ENCODE measurements around the gene RNF130. TPM values are rescaled to one million over a fixed set of nuclear protein-coding genes. Genes with fewer than 3 reads are reported as not detected.

Gene RNF130
- total RNA-seq, 1 donor from 2014 or later: 7.7 TPM

- Mint-ChIP-seq H3K36me3 (ENCODE audit: low read depth) (no peaks in the 10 kb centered on the region), H3K9me3 (peaks cover 6% of the 10 kb centered on the region), H3K27me3 (ENCODE audit: insufficient read depth) (no peaks in the 10 kb centered on the region), H3K27ac (no peak overlapping the region), H3K4me1 (ENCODE audit: low read depth) (no peaks in the 10 kb centered on the region), H3K4me3 (no peak overlapping the region)
- DNase-seq (ENCODE audit: low spot score): no peak
- intact Hi-C loops (cut with micrococcal nuclease): no loop called here
Measured at GRCh38 chr5:180112181-180112861, 40.8 kb upstream of the RNF130 start.

DNA sequence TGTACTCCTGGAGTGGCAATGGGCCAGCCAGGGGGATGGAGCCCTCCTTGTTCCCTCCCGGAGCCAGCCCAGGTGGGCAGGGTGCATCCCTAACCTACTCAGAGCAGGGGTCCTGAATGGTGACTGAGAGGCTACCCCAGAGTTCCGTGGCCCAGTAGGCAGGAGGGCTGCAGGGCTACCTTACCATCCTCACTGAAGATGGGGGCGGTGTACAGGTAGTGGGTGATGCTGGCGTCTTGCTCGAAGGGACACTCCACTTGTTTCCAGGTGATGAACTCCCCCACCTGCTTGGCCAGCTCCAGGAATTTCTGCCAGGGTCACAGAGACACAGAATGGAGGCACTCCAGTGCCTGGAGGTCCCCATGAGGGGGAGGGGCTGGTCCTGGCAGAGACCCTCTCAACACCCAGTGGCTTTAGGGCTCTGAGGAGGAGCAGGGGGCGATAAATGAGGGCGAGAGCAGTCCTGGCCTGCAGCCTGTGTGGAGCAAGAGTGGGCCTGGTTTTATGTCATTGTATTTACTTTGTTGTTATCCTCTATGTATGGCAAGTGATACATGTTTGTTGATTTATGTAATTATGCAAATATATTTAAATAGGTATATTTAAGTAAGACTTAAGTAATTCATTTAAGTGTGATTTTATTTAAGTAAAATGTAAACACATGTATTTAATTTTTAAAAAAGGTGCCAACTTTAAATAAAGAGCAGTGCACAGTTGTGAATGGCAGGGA, 39.9 kb upstream of the RNF130 start:
- no peak overlapping the region for H3K4me3 Mint-ChIP-seq
- intact Hi-C loops (cut with micrococcal nuclease): no loop called here
- DNase-seq (ENCODE audit: low spot score): no peak

DNA sequence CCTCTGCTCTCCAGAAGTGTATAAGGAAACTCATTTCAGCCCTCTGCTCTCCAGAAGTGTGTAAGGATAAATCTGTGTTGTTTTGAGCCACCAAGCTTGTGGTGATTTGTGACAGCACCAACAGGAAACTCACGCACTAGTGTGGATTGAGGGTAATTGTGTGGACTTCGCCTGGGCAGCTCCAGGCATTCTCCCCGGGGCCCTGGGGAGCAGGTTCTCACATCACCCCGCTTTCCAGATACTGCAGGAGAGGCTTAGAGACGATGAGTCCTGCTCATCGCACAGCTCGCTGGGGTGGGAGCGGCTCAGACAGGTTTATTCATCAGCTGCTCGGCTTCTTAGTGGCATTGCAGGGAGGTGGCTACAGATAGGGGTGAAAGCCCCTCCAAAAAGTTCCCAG, 38.4 kb upstream of the RNF130 start:
- Mint-ChIP-seq H3K4me3 (no peak overlapping the region), H3K9me3 (peaks cover 19% of the 10 kb centered on the region), H3K4me1 (ENCODE audit: low read depth) (no peaks in the 10 kb centered on the region), H3K27me3 (ENCODE audit: insufficient read depth) (no peaks in the 10 kb centered on the region), H3K27ac (no peak overlapping the region), H3K36me3 (ENCODE audit: low read depth) (no peaks in the 10 kb centered on the region)
- intact Hi-C loops (cut with micrococcal nuclease): no loop called here
- DNase-seq (ENCODE audit: low spot score): no peak

More for the DNA sequence above, 39.9 kb upstream of the RNF130 start:
- Mint-ChIP-seq H3K9me3 (peaks cover 14% of the 10 kb centered on the region), H3K36me3 (ENCODE audit: low read depth) (no peaks in the 10 kb centered on the region), H3K27me3 (ENCODE audit: insufficient read depth) (no peaks in the 10 kb centered on the region), H3K27ac (no peak overlapping the region), H3K4me1 (ENCODE audit: low read depth) (no peaks in the 10 kb centered on the region)

GRCh38 chr5:180107005-180107404, 35.4 kb upstream of the RNF130 start:
- Mint-ChIP-seq H3K4me3 (no peak overlapping the region), H3K4me1 (ENCODE audit: low read depth) (no peaks in the 10 kb centered on the region), H3K36me3 (ENCODE audit: low read depth) (no peaks in the 10 kb centered on the region), H3K9me3 (peaks cover 19% of the 10 kb centered on the region), H3K27ac (no peak overlapping the region), H3K27me3 (ENCODE audit: insufficient read depth) (no peaks in the 10 kb centered on the region)
- no peak for DNase-seq (ENCODE audit: low spot score)
- intact Hi-C loops (cut with micrococcal nuclease): no loop called here

GRCh38 chr5:180105827-180106312, 34.3 kb upstream of the RNF130 start:
- Mint-ChIP-seq H3K27me3 (ENCODE audit: insufficient read depth) (no peaks in the 10 kb centered on the region), H3K4me3 (no peak overlapping the region), H3K9me3 (peaks cover 19% of the 10 kb centered on the region), H3K27ac (no peak overlapping the region), H3K4me1 (ENCODE audit: low read depth) (no peaks in the 10 kb centered on the region), H3K36me3 (ENCODE audit: low read depth) (no peaks in the 10 kb centered on the region)
- intact Hi-C loops (cut with micrococcal nuclease): no loop called here
- no peak for DNase-seq (ENCODE audit: low spot score)

DNA sequence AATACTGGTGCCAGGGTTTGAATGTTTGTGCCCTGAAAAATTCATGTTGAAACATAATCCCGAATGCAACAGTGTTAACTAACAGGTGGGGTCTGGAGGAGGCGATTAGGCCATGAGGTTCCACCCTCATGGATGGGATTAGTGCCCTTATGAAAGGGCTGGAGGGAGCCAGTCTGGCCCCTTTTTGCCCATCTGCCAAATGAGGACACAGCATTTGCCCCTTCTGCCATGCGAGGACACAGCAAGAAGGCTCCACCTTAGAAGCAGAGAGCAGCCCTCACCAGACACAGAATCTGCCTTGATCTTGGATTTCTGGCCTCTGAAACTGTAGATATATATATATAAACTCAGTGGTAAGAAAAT, 32.6 kb upstream of the RNF130 start:
- no peaks in the 10 kb centered on the region for H3K36me3 Mint-ChIP-seq (ENCODE audit: low read depth)
- H3K27me3 Mint-ChIP-seq (ENCODE audit: insufficient read depth): no peaks in the 10 kb centered on the region
- no peak for DNase-seq (ENCODE audit: low spot score)
- no peaks in the 10 kb centered on the region for H3K4me1 Mint-ChIP-seq (ENCODE audit: low read depth)
- H3K27ac Mint-ChIP-seq: no peak overlapping the region
- H3K9me3 Mint-ChIP-seq: peaks cover 19% of the 10 kb centered on the region
- H3K4me3 Mint-ChIP-seq: no peak overlapping the region
- intact Hi-C loops (cut with micrococcal nuclease): no loop called here

DNA sequence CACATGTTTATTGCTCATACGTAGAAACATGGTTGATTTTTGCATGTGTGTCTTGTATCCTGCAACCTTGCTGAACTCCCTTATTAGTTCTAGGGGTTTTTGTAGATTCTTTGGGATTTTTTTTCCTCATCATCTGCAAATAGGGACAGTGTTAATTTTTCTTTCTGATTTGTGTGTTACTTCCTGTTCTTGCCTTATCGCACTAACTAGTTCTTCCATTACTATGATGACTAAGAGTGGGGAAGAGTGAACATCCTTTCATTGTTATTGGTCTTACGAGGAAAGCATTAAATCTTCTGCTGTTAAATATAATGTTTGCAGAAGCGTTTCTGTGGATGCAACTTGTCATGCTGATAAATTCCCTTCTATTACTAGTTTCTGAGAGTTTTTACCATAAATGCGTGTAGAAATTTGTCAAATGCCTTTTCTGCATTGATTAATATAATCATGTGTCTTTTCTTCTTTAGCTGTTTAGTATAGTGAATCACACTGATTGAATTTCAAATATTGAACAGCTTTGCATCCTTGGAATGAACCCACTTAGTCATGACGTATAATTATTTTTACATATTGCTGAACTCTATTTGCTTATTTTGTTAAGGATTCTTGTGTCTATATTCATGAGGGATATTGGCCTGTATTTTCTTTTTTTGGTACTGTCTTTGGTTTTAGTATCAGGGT, 32.1 kb upstream of the RNF130 start:
- no peaks in the 10 kb centered on the region for H3K36me3 Mint-ChIP-seq (ENCODE audit: low read depth)
- peaks cover 18% of the 10 kb centered on the region for H3K9me3 Mint-ChIP-seq
- DNase-seq (ENCODE audit: low spot score): no peak
- H3K27ac Mint-ChIP-seq: no peak overlapping the region
- no peak overlapping the region for H3K4me3 Mint-ChIP-seq
- H3K27me3 Mint-ChIP-seq (ENCODE audit: insufficient read depth): no peaks in the 10 kb centered on the region
- intact Hi-C loops (cut with micrococcal nuclease): no loop called here
- no peaks in the 10 kb centered on the region for H3K4me1 Mint-ChIP-seq (ENCODE audit: low read depth)

- H3K27me3 Mint-ChIP-seq (ENCODE audit: insufficient read depth): no peaks in the 10 kb centered on the region
- DNase-seq (ENCODE audit: low spot score): no peak
- no peaks in the 10 kb centered on the region for H3K36me3 Mint-ChIP-seq (ENCODE audit: low read depth)
- H3K4me3 Mint-ChIP-seq: no peak overlapping the region
- H3K9me3 Mint-ChIP-seq: peaks cover 14% of the 10 kb centered on the region
- no peaks in the 10 kb centered on the region for H3K4me1 Mint-ChIP-seq (ENCODE audit: low read depth)
- no peak overlapping the region for H3K27ac Mint-ChIP-seq
- intact Hi-C loops (cut with micrococcal nuclease): no loop called here
Measured at GRCh38 chr5:180102636-180103035, 31.1 kb upstream of the RNF130 start.

GRCh38 chr5:180101451-180102105, 30.0 kb upstream of the RNF130 start:
- no peaks in the 10 kb centered on the region for H3K36me3 Mint-ChIP-seq (ENCODE audit: low read depth)
- H3K4me3 Mint-ChIP-seq: no peak overlapping the region
- intact Hi-C loops (cut with micrococcal nuclease): no loop called here

DNA sequence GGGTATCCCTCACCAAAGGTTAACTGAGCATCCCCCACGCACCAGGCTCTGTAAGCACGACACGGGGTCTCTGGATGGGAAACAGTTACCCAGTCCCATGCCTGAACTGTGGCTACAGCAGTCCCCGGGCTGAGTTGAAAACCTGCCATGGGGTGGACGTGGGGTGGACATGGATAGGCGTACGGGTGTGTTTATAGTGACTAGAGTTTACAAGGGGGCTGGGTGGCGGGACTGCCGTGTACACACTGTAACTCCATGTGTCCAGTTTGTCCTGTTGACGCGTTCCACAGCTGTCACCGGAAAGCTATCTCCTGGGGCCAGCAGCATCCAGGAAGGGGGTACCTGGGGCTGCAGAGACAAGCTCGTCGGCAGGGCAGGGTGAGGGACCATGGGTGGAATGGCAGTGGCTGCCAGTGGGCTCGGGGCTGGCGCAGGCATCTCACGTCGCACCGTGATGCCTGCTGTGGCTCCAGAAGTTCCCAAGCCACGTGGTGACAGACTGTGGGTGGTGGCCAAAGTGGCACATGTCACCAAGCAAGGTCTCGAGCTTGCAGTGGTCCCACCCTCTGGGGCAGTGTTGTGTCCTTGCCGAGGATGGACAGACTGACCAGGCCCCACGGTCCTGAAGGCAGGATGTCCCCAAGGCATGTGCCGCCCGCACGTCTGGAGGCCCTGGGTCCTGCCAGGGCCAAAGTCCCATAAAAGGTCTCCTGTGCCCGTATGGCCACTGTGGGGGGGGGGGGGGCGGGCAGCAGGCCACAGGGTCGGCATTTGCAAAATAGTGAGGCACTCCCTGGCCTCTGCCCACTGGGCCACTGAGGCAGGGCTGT, 29.3 kb upstream of the RNF130 start:
- H3K27ac Mint-ChIP-seq: no peak overlapping the region
- intact Hi-C loops (cut with micrococcal nuclease): no loop called here
- DNase-seq (ENCODE audit: low spot score): no peak
- no peaks in the 10 kb centered on the region for H3K9me3 Mint-ChIP-seq
- H3K36me3 Mint-ChIP-seq (ENCODE audit: low read depth): no peaks in the 10 kb centered on the region
- no peaks in the 10 kb centered on the region for H3K4me1 Mint-ChIP-seq (ENCODE audit: low read depth)
- no peak overlapping the region for H3K4me3 Mint-ChIP-seq
- peaks cover 1% of the 10 kb centered on the region for H3K27me3 Mint-ChIP-seq (ENCODE audit: insufficient read depth)

More at GRCh38 chr5:180101451-180102105, 30.0 kb upstream of the RNF130 start:
- peaks cover 6% of the 10 kb centered on the region for H3K9me3 Mint-ChIP-seq
- H3K27me3 Mint-ChIP-seq (ENCODE audit: insufficient read depth): peaks cover 1% of the 10 kb centered on the region
- no peak overlapping the region for H3K27ac Mint-ChIP-seq
- H3K4me1 Mint-ChIP-seq (ENCODE audit: low read depth): no peaks in the 10 kb centered on the region
- no peak for DNase-seq (ENCODE audit: low spot score)

DNA sequence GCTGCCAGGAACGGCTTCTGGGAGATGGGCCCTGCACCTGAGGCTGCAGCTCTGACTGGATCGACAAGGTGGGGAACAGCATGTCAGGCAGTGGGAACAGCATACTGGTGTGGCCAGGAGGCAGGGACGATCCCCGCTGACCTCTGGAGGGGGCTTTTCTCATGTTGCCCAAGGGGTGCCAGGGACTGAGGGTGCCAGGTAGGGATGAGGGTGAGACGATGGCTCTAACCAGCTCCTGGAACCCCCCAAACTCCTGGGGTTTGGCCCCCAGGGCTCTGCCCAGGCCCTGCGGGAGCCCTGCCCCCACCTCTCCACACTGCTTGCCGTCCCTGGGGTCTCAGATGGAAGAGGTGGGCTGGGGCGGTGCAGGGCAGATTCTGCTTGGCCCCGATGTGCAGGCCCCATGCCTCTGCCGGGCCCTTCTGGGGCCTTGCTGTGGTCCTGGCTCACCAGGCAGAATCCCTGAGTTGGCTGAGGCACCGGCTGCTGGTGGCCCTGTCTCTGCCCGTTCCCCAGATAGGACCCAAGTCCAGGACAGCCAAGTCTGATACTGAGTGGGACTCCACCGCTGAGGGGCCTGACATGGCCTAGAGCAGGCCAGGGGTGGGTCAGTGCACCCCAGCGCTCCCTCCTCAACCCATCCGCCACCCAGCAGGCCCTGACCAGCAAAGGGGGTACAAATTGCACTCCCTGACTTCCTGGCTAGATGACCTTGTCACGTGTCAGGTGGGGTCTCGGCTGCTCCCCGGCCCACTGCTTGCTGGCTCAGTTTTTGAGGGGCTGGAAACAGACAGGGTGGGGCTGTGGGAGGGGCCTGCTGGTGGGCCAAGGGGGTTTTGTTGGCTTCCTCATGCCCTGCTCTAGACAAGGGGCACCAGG, 28.4 kb upstream of the RNF130 start:
- DNase-seq (ENCODE audit: low spot score): no peak
- Mint-ChIP-seq H3K9me3 (no peaks in the 10 kb centered on the region), H3K27me3 (ENCODE audit: insufficient read depth) (peaks cover 3% of the 10 kb centered on the region), H3K36me3 (ENCODE audit: low read depth) (no peaks in the 10 kb centered on the region), H3K27ac (no peak overlapping the region), H3K4me1 (ENCODE audit: low read depth) (no peaks in the 10 kb centered on the region), H3K4me3 (no peak overlapping the region)
- intact Hi-C loops (cut with micrococcal nuclease): no loop called here
